ENCODE results near the gene SIRT6. TPM values are rescaled to one million over a fixed set of nuclear protein-coding genes. Genes with fewer than 3 reads are reported as not detected.

SIRT6 gene
- total RNA-seq, 1 donor from 2014 or later, result 26.0 TPM

DNA sequence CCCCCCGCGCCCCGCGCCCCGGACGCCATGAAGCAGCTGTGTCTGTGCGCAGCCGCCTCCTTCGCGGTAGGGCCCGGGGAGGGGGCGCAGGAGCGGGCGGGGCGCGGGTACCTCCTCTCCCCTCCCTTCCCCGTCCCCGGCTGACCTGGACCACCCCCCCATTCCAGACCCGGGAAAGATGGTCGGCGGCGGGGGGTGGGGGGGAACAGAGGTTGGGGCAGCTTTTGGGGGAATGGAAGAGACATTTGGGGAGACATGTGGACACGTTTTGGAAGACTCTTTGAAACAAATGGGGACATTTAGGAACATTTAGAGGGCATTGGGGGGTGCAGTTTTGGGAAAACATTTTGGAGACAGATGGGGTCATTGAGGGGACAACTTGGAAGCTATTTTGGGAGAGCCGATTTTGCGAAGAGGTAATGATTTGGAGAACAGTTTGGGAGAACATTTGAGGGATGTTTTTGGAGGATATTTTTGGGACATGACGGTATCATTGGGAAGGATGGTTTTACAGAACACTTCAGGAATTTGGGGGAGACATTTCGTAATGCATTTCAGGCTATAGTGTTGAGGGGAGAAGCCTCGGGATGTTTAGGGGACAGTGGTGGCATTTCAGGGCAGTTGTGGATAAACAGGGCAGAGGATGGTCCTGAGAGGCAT, 16.2 kb upstream of the SIRT6 start:
- no peak overlapping the region for H3K27ac Mint-ChIP-seq (ENCODE audit: unreplicated experiment)
- H3K4me3 Mint-ChIP-seq (ENCODE audit: unreplicated experiment), result no peak overlapping the region

DNA sequence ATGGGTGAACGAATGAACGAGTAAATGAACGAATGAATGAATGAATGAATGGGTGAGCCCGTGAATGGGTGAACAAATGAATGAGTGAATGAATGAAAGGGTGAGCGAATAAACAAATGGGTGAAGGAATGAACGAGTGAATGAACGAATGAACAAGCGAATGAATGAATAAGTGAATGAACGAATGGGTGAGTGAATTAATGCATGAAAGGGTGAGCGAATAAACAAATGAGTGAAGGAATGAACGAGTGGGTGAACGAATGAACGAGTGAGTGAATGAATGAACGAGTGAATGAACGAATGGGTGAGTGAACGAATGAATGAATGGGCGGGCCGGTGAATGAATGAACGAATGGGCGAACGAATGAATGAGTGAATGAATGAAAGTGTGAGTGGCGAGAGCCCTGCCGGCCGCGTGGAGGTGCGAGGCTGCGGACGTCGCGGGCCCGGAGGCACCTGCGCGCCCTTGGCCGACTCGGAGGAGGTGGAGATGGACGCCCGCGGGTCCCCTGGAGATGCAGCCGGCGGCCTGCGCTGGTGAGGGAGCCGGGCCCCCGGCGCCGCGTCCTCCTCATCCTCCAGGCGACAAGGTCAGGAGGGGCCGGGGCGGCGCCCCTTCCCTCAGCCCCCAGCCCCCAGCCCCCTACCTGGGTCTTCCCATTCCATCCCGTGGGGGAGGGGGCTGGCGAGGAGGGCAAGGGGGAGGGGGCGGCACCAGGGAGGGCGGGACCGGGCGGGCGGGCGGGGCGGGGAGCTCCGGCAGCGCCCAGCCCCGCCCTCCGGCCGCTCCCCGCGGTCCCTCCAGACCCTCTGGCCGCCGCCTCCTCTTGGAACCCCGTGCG, 15.5 kb upstream of the SIRT6 start:
- no peak for DNase-seq (ENCODE audit: extremely low spot score, unreplicated experiment)
- no peaks in the 10 kb centered on the region for H3K9me3 Mint-ChIP-seq (ENCODE audit: unreplicated experiment)
- TF ChIP-seq, protein P1, sequence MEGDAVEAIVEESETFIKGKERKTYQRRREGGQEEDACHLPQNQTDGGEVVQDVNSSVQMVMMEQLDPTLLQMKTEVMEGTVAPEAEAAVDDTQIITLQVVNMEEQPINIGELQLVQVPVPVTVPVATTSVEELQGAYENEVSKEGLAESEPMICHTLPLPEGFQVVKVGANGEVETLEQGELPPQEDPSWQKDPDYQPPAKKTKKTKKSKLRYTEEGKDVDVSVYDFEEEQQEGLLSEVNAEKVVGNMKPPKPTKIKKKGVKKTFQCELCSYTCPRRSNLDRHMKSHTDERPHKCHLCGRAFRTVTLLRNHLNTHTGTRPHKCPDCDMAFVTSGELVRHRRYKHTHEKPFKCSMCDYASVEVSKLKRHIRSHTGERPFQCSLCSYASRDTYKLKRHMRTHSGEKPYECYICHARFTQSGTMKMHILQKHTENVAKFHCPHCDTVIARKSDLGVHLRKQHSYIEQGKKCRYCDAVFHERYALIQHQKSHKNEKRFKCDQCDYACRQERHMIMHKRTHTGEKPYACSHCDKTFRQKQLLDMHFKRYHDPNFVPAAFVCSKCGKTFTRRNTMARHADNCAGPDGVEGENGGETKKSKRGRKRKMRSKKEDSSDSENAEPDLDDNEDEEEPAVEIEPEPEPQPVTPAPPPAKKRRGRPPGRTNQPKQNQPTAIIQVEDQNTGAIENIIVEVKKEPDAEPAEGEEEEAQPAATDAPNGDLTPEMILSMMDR (IDR thresholded peaks at IDR 0.05), result no peak
- peaks cover 12% of the 10 kb centered on the region for H3K4me1 Mint-ChIP-seq (ENCODE audit: unreplicated experiment)
- H3K27ac Mint-ChIP-seq (ENCODE audit: unreplicated experiment), result no peak overlapping the region
- H3K27me3 Mint-ChIP-seq (ENCODE audit: unreplicated experiment), result peaks cover 71% of the 10 kb centered on the region
- H3K4me3 Mint-ChIP-seq (ENCODE audit: unreplicated experiment), result peak overlapping the region; percentile 47
- peaks cover 5% of the 10 kb centered on the region for H3K36me3 Mint-ChIP-seq (ENCODE audit: unreplicated experiment)

More for the DNA sequence above, 16.2 kb upstream of the SIRT6 start:
- H3K36me3 Mint-ChIP-seq (ENCODE audit: unreplicated experiment), result peaks cover 5% of the 10 kb centered on the region
- no peaks in the 10 kb centered on the region for H3K9me3 Mint-ChIP-seq (ENCODE audit: unreplicated experiment)
- no peak for DNase-seq (ENCODE audit: extremely low spot score, unreplicated experiment)
- TF ChIP-seq, protein P1 (IDR thresholded peaks at IDR 0.05), result no peak
- H3K27me3 Mint-ChIP-seq (ENCODE audit: unreplicated experiment), result peaks cover 66% of the 10 kb centered on the region
- H3K4me1 Mint-ChIP-seq (ENCODE audit: unreplicated experiment), result peaks cover 12% of the 10 kb centered on the region

DNA sequence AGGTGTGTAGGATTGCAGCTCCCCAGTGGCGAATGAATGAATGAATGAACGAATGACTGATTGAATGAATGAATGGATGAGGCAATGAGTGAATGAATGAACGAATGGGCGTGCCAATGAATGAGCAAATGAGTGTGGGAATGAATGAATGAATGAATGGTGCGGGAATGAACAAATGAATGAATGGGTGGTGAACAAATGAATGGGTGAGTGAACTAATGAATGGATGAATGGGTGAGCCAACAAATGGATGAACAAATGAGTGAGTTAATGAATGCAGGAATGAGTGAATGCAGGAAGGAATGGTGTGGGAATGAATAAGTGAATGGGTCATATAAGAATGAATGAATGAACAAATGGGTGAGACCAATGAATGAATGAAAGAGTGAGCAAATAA, 14.9 kb upstream of the SIRT6 start:
- H3K36me3 Mint-ChIP-seq (ENCODE audit: unreplicated experiment), result peaks cover 5% of the 10 kb centered on the region

DNA sequence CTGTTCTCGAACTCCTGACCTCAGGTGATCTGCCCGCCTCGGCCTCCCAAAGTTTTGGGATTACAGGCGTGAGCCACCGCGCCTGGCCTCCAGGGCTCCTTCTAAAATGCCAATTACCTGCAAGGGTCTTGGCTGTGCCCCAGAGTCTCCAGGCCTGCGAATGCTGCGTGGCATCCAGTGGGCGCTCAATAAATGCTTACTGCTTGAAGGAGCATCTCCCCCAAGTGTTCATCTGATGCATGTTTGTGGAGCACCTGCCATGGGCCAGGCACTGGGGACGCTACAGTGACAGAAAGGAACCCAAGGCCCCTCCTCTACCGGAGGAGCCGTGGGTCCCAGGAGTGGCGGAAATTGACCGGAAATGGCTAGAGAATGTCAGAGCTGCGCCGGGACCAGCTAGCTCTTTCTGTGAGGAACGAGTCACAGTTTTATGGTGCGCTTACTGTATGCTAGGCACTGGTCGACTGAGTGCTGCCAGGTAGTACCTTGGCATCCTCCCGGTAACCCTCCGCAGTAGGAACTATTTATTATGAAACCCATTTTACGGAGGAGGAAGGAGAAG, 14.3 kb upstream of the SIRT6 start:
- TF ChIP-seq, protein P1 (IDR thresholded peaks at IDR 0.05), result no peak
- Mint-ChIP-seq H3K27ac (ENCODE audit: unreplicated experiment) (no peak overlapping the region), H3K27me3 (ENCODE audit: unreplicated experiment) (peaks cover 67% of the 10 kb centered on the region), H3K4me3 (ENCODE audit: unreplicated experiment) (no peak overlapping the region), H3K36me3 (ENCODE audit: unreplicated experiment) (peaks cover 5% of the 10 kb centered on the region), H3K4me1 (ENCODE audit: unreplicated experiment) (peaks cover 12% of the 10 kb centered on the region), H3K9me3 (ENCODE audit: unreplicated experiment) (no peaks in the 10 kb centered on the region)
- no peak for DNase-seq (ENCODE audit: extremely low spot score, unreplicated experiment)

More for the DNA sequence above, 14.9 kb upstream of the SIRT6 start:
- H3K4me1 Mint-ChIP-seq (ENCODE audit: unreplicated experiment), result peaks cover 12% of the 10 kb centered on the region
- TF ChIP-seq, protein P1 (IDR thresholded peaks at IDR 0.05), result no peak
- H3K4me3 Mint-ChIP-seq (ENCODE audit: unreplicated experiment), result no peak overlapping the region
- H3K27me3 Mint-ChIP-seq (ENCODE audit: unreplicated experiment), result peaks cover 71% of the 10 kb centered on the region
- H3K9me3 Mint-ChIP-seq (ENCODE audit: unreplicated experiment), result no peaks in the 10 kb centered on the region
- H3K27ac Mint-ChIP-seq (ENCODE audit: unreplicated experiment), result no peak overlapping the region
- DNase-seq (ENCODE audit: extremely low spot score, unreplicated experiment), result no peak

DNA sequence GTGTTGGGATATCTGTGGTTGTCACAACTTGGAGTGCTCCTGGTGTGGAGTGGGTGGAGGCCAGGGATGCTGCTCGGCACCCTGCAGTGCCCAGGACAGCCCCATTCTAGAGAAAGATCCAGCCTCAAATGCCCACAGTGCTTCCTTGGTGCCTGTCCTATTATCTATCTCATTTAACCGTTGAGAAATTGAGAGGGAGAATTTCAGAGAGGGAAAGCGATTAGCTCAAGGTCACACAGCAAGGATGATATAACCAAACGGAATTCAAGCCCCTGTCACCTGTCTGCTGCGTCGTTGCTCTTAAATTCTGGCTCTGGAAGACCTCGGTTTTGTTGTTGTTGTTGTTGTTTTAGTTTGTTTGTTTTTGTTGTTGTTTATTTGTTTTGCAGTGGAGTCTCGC, 13.6 kb upstream of the SIRT6 start:
- Mint-ChIP-seq H3K27ac (ENCODE audit: unreplicated experiment) (no peak overlapping the region), H3K4me3 (ENCODE audit: unreplicated experiment) (no peak overlapping the region), H3K27me3 (ENCODE audit: unreplicated experiment) (peaks cover 61% of the 10 kb centered on the region), H3K4me1 (ENCODE audit: unreplicated experiment) (peaks cover 12% of the 10 kb centered on the region), H3K36me3 (ENCODE audit: unreplicated experiment) (peaks cover 5% of the 10 kb centered on the region), H3K9me3 (ENCODE audit: unreplicated experiment) (no peaks in the 10 kb centered on the region)
- TF ChIP-seq, protein P1 (IDR thresholded peaks at IDR 0.05), result no peak
- no peak for DNase-seq (ENCODE audit: extremely low spot score, unreplicated experiment)

All from osteocyte (in vitro differentiated cells).